ENCODE data around the gene R3HDML.
"Not testable (repeated sequence)": the region's sequence is repeated elsewhere in the genome, so short reads cannot be mapped to it uniquely, and the experiment has no call there.

R3HDML gene

GRCh38 chr20:44336725-44337380 is at the start of gene R3HDML:
Gene R3HDML (plus strand): TSS chr20:44337043. CDS start chr20:44337158, 115 bp downstream.
- DNase-seq (ENCODE audit: low spot score) = no peak

- DNase-seq (ENCODE audit: low spot score) = no peak
Measured at GRCh38 chr20:44287272-44288097, 49.4 kb upstream of the R3HDML start.

- no peak for DNase-seq (ENCODE audit: low spot score)
Measured at GRCh38 chr20:44288252-44288651, 48.6 kb upstream of the R3HDML start.

- no peak for DNase-seq (ENCODE audit: low spot score)
Measured at GRCh38 chr20:44291754-44292153, 45.1 kb upstream of the R3HDML start.

GRCh38 chr20:44296011-44296410 is 40.8 kb upstream of the R3HDML start:
- DNase-seq (ENCODE audit: low spot score) = no peak

GRCh38 chr20:44297721-44298120 is 39.1 kb upstream of the R3HDML start:
- DNase-seq (ENCODE audit: low spot score) = no peak

GRCh38 chr20:44299011-44299535 is 37.8 kb upstream of the R3HDML start:
- not testable (repeated sequence) for DNase-seq (ENCODE audit: low spot score)

GRCh38 chr20:44301285-44301684 is 35.6 kb upstream of the R3HDML start:
- DNase-seq (ENCODE audit: low spot score) = no peak

GRCh38 chr20:44302026-44302669 is 34.7 kb upstream of the R3HDML start:
- DNase-seq (ENCODE audit: low spot score) = no peak

GRCh38 chr20:44302736-44303135 is 34.1 kb upstream of the R3HDML start:
- no peak for DNase-seq (ENCODE audit: low spot score)

- DNase-seq (ENCODE audit: low spot score) = no peak
Measured at GRCh38 chr20:44304383-44304782, 32.5 kb upstream of the R3HDML start.

- no peak for DNase-seq (ENCODE audit: low spot score)
Measured at GRCh38 chr20:44306927-44307326, 29.9 kb upstream of the R3HDML start.

- peak; percentile 70 for DNase-seq (ENCODE audit: low spot score)
Measured at GRCh38 chr20:44309763-44310663, 26.8 kb upstream of the R3HDML start.

GRCh38 chr20:44310664-44311639 is 25.9 kb upstream of the R3HDML start, which contains the start of gene FITM2:
Gene FITM2 (minus strand): TSS chr20:44311202. CDS start chr20:44311148, 54 bp downstream.
- peak; percentile 100 for DNase-seq (ENCODE audit: low spot score)

GRCh38 chr20:44314870-44315269 is 22.0 kb upstream of the R3HDML start:
- DNase-seq (ENCODE audit: low spot score) = no peak

- no peak for DNase-seq (ENCODE audit: low spot score)
Measured at GRCh38 chr20:44319839-44320422, 16.9 kb upstream of the R3HDML start.

GRCh38 chr20:44324343-44324742 is 12.5 kb upstream of the R3HDML start:
- no peak for DNase-seq (ENCODE audit: low spot score)

- no peak for DNase-seq (ENCODE audit: low spot score)
Measured at GRCh38 chr20:44326391-44327159, 10.3 kb upstream of the R3HDML start.

- not testable (repeated sequence) for DNase-seq (ENCODE audit: low spot score)
Measured at GRCh38 chr20:44327748-44328147, 9.1 kb upstream of the R3HDML start.
